SH-SY5Y (cell line): Measurements from ENCODE around the gene FRMD4A.

Source experiments
- GATA2 ChIP-seq: IDR thresholded peaks from 2 replicates; pipeline ENCODE4 v1.6.1; 2011; ENCODE audit warnings: mild to moderate bottlenecking, low read depth, low read length
- GATA3 ChIP-seq: IDR thresholded peaks from 2 replicates; pipeline ENCODE4 v1.6.1; 2011; ENCODE audit warnings: low read depth, mild to moderate bottlenecking, low read length, moderate library complexity

- TF ChIP-seq GATA2 (peak; percentile 92), GATA3 (no peak; the same call in 1 of the 2 replicates)
Measured at GRCh38 chr10:14074062-14074884, 256.5 kb downstream of the FRMD4A start.
